ENCODE results near the gene EBI3.
"Not testable (repeated sequence)": the region's sequence is repeated elsewhere in the genome, so short reads cannot be mapped to it uniquely, and the experiment has no call there.

The EBI3 gene

GRCh38 chr19:4200940-4201542, 28.3 kb upstream of the EBI3 start:
- no peak for DNase-seq

- DNase-seq = no peak
These were observed 27.5 kb upstream of the EBI3 start for GRCh38 chr19:4201798-4202197.

GRCh38 chr19:4206818-4207484, 22.4 kb upstream of the EBI3 start:
- no peak for DNase-seq

- DNase-seq = peak; percentile 27
These were observed 20.8 kb upstream of the EBI3 start for GRCh38 chr19:4208385-4209094.

- DNase-seq = no peak
These were observed 19.1 kb upstream of the EBI3 start for GRCh38 chr19:4210166-4210731.

GRCh38 chr19:4213116-4213515, 16.2 kb upstream of the EBI3 start:
- no peak for DNase-seq

- no peak for DNase-seq
These were observed 13.5 kb upstream of the EBI3 start for GRCh38 chr19:4215807-4216206.

- DNase-seq = no peak
These were observed 12.5 kb upstream of the EBI3 start for GRCh38 chr19:4216846-4217245.

- DNase-seq = no peak
These were observed 11.7 kb upstream of the EBI3 start for GRCh38 chr19:4217429-4218264.

- not testable (repeated sequence) for DNase-seq
These were observed 10.8 kb upstream of the EBI3 start for GRCh38 chr19:4218523-4218922.

GRCh38 chr19:4220188-4220587, 9.1 kb upstream of the EBI3 start:
- DNase-seq = no peak

- DNase-seq = no peak
These were observed 4.9 kb upstream of the EBI3 start for GRCh38 chr19:4224470-4224869.

- DNase-seq = peak; percentile 32
These were observed 3.4 kb upstream of the EBI3 start for GRCh38 chr19:4225885-4226284.

GRCh38 chr19:4227771-4228170, 1.6 kb upstream of the EBI3 start:
- DNase-seq = peak; percentile 35

GRCh38 chr19:4228765-4229178, 551 bp upstream of the EBI3 start:
- DNase-seq = no peak

GRCh38 chr19:4230237-4230636, 914 bp downstream of the EBI3 start:
- DNase-seq = not testable (repeated sequence)

GRCh38 chr19:4231521-4231920, 2.2 kb downstream of the EBI3 start:
- not testable (repeated sequence) for DNase-seq

GRCh38 chr19:4232139-4232538, 2.8 kb downstream of the EBI3 start:
- DNase-seq = not testable (repeated sequence)

- no peak for DNase-seq
These were observed 3.4 kb downstream of the EBI3 start for GRCh38 chr19:4232614-4233281.

- DNase-seq = peak; percentile 67
These were observed 4.0 kb downstream of the EBI3 start for GRCh38 chr19:4233282-4233853.

- DNase-seq = no peak
These were observed 5.0 kb downstream of the EBI3 start for GRCh38 chr19:4234142-4234861.
